IPS-20b (cell line): ENCODE results near the gene NPVF.

Source experiments
- H3K27ac ChIP-seq: one replicate; pipeline ENCODE4 v1.5.1; 2013; ENCODE audit warnings: low read length
- H3K27me3 ChIP-seq: 2 replicates; pipeline ENCODE4 v1.6.1; 2013; ENCODE audit warnings: mild to moderate bottlenecking, low read length, inconsistent platforms; ENCODE audit not compliant: insufficient read depth
- H3K36me3 ChIP-seq: 2 replicates; pipeline ENCODE4 v1.6.1; 2013; ENCODE audit warnings: low read depth, mild to moderate bottlenecking, inconsistent platforms, low read length, moderate library complexity; ENCODE audit not compliant: insufficient read depth
- H3K4me1 ChIP-seq: 2 replicates; pipeline ENCODE4 v1.6.1; 2013; ENCODE audit warnings: mild to moderate bottlenecking, control low read depth, inconsistent platforms, low read length, moderate library complexity; ENCODE audit not compliant: insufficient read depth
- H3K4me3 ChIP-seq: 2 replicates; pipeline ENCODE4 v1.5.1; 2013; ENCODE audit warnings: mild to moderate bottlenecking, low read length, inconsistent platforms
- H3K9ac ChIP-seq: 2 replicates; pipeline ENCODE4 v1.6.1; 2013; ENCODE audit warnings: low read depth, mild to moderate bottlenecking, inconsistent platforms, low read length, moderate library complexity
- H3K9me3 ChIP-seq: 2 replicates; pipeline ENCODE4 v1.6.1; 2013; ENCODE audit warnings: mild to moderate bottlenecking, low read depth, low read length, inconsistent platforms; ENCODE audit not compliant: insufficient read depth

The NPVF gene

GRCh38 chr7:25222666-25223065 lies 5.6 kb downstream of the NPVF start:
- no peaks in the 10 kb centered on the region for H3K27me3 ChIP-seq
- H3K4me3 ChIP-seq: no peak overlapping the region
- H3K36me3 ChIP-seq: no peaks in the 10 kb centered on the region
- no peaks in the 10 kb centered on the region for H3K9me3 ChIP-seq
- no peaks in the 10 kb centered on the region for H3K4me1 ChIP-seq
- no peak overlapping the region for H3K27ac ChIP-seq
- H3K9ac ChIP-seq: no peak overlapping the region

GRCh38 chr7:25221009-25221408 lies 7.3 kb downstream of the NPVF start:
- Histone ChIP-seq H3K9me3 (no peaks in the 10 kb centered on the region), H3K27me3 (no peaks in the 10 kb centered on the region), H3K9ac (no peak overlapping the region), H3K27ac (no peak overlapping the region), H3K4me1 (no peaks in the 10 kb centered on the region), H3K36me3 (no peaks in the 10 kb centered on the region), H3K4me3 (no peak overlapping the region)

GRCh38 chr7:25218191-25218590 lies 10.1 kb downstream of the NPVF start:
- Histone ChIP-seq H3K9me3 (no peaks in the 10 kb centered on the region), H3K36me3 (no peaks in the 10 kb centered on the region), H3K27ac (no peak overlapping the region), H3K4me3 (no peak overlapping the region), H3K27me3 (no peaks in the 10 kb centered on the region), H3K9ac (no peak overlapping the region), H3K4me1 (no peaks in the 10 kb centered on the region)

- H3K27ac ChIP-seq: no peak overlapping the region
- no peak overlapping the region for H3K4me3 ChIP-seq
- H3K27me3 ChIP-seq: no peaks in the 10 kb centered on the region
- no peaks in the 10 kb centered on the region for H3K36me3 ChIP-seq
- no peaks in the 10 kb centered on the region for H3K4me1 ChIP-seq
- no peaks in the 10 kb centered on the region for H3K9me3 ChIP-seq
- H3K9ac ChIP-seq: no peak overlapping the region
Observed at GRCh38 chr7:25216837-25217236, 11.4 kb downstream of the NPVF start.

GRCh38 chr7:25215694-25216335 lies 12.5 kb downstream of the NPVF start:
- Histone ChIP-seq H3K9ac (no peak overlapping the region), H3K36me3 (no peaks in the 10 kb centered on the region), H3K4me1 (no peaks in the 10 kb centered on the region), H3K27ac (no peak overlapping the region), H3K4me3 (no peak overlapping the region), H3K27me3 (no peaks in the 10 kb centered on the region), H3K9me3 (no peaks in the 10 kb centered on the region)

GRCh38 chr7:25208525-25209221 lies 19.6 kb downstream of the NPVF start:
- Histone ChIP-seq H3K27ac (no peak overlapping the region), H3K9ac (no peak overlapping the region), H3K4me1 (no peaks in the 10 kb centered on the region), H3K4me3 (no peak overlapping the region), H3K27me3 (no peaks in the 10 kb centered on the region), H3K36me3 (no peaks in the 10 kb centered on the region), H3K9me3 (no peaks in the 10 kb centered on the region)

- no peaks in the 10 kb centered on the region for H3K9me3 ChIP-seq
- no peaks in the 10 kb centered on the region for H3K36me3 ChIP-seq
- no peak overlapping the region for H3K27ac ChIP-seq
- H3K27me3 ChIP-seq: no peaks in the 10 kb centered on the region
- H3K4me1 ChIP-seq: no peaks in the 10 kb centered on the region
- no peak overlapping the region for H3K4me3 ChIP-seq
- H3K9ac ChIP-seq: no peak overlapping the region
Observed at GRCh38 chr7:25207887-25208286, 20.4 kb downstream of the NPVF start.

GRCh38 chr7:25206765-25207164 lies 21.5 kb downstream of the NPVF start:
- Histone ChIP-seq H3K27me3 (no peaks in the 10 kb centered on the region), H3K27ac (no peak overlapping the region)

GRCh38 chr7:25196132-25196896 lies 32.0 kb downstream of the NPVF start:
- Histone ChIP-seq H3K4me1 (no peaks in the 10 kb centered on the region), H3K27ac (no peak overlapping the region), H3K36me3 (no peaks in the 10 kb centered on the region)

More at GRCh38 chr7:25206765-25207164, 21.5 kb downstream of the NPVF start:
- no peak overlapping the region for H3K4me3 ChIP-seq
- H3K9ac ChIP-seq: no peak overlapping the region
- H3K36me3 ChIP-seq: no peaks in the 10 kb centered on the region
- H3K9me3 ChIP-seq: no peaks in the 10 kb centered on the region
- H3K4me1 ChIP-seq: no peaks in the 10 kb centered on the region

GRCh38 chr7:25194036-25194435 lies 34.2 kb downstream of the NPVF start:
- Histone ChIP-seq H3K9ac (no peak overlapping the region), H3K27ac (no peak overlapping the region), H3K4me1 (no peaks in the 10 kb centered on the region), H3K9me3 (peaks cover 22% of the 10 kb centered on the region), H3K4me3 (no peak overlapping the region), H3K36me3 (no peaks in the 10 kb centered on the region), H3K27me3 (no peaks in the 10 kb centered on the region)

More at GRCh38 chr7:25196132-25196896, 32.0 kb downstream of the NPVF start:
- H3K9ac ChIP-seq: no peak overlapping the region
- no peak overlapping the region for H3K4me3 ChIP-seq
- no peaks in the 10 kb centered on the region for H3K27me3 ChIP-seq
- peaks cover 22% of the 10 kb centered on the region for H3K9me3 ChIP-seq

GRCh38 chr7:25192043-25192442 lies 36.2 kb downstream of the NPVF start:
- Histone ChIP-seq H3K9me3 (peaks cover 22% of the 10 kb centered on the region), H3K27me3 (no peaks in the 10 kb centered on the region), H3K27ac (no peak overlapping the region), H3K36me3 (no peaks in the 10 kb centered on the region), H3K9ac (no peak overlapping the region), H3K4me3 (no peak overlapping the region), H3K4me1 (no peaks in the 10 kb centered on the region)

- Histone ChIP-seq H3K27ac (no peak overlapping the region), H3K9ac (no peak overlapping the region), H3K9me3 (peaks cover 9% of the 10 kb centered on the region; the same call in 1 of the 2 replicates), H3K27me3 (no peaks in the 10 kb centered on the region), H3K36me3 (no peaks in the 10 kb centered on the region), H3K4me1 (no peaks in the 10 kb centered on the region), H3K4me3 (no peak overlapping the region)
Observed at GRCh38 chr7:25189197-25189596, 39.1 kb downstream of the NPVF start.
